Lung (tissue), 12 donors: Measurements from ENCODE around the gene KIF3B. TPM values are rescaled to one million over a fixed set of nuclear protein-coding genes. Genes with fewer than 3 reads are reported as not detected.

Experiments
- ATAC-seq: fragments of 200-7000 bp; cut with Tn5 transposase; one replicate; pipeline ENCODE4 v1.9.1; 2020; ENCODE audit warnings: moderate number of reproducible peaks; ENCODE audit not compliant: insufficient read depth, low FRiP score
- DNase-seq, 3 donors: peaks; one replicate each; pipeline ENCODE4 v3.0.0-alpha.2; 2013 to 2017
- H3K27ac ChIP-seq, 2 donors: one replicate each; pipeline ENCODE4 v1.5.1; 2013; ENCODE audit warnings: mild to moderate bottlenecking in 2 of 2, moderate library complexity in 2 of 2, control low read depth in 1 of 2, inconsistent platforms in 1 of 2, low read depth in 1 of 2, low read length in 1 of 2
- H3K27me3 ChIP-seq, 3 donors: one replicate each; pipeline ENCODE4 v1.5.1; 2013; ENCODE audit warnings: low read length in 2 of 3; ENCODE audit not compliant: control insufficient read depth in 3 of 3, insufficient read depth in 3 of 3
- H3K36me3 ChIP-seq, 4 donors: one replicate each; pipeline ENCODE4 v1.5.1; 2013; ENCODE audit warnings: low read length in 4 of 4, mild to moderate bottlenecking in 1 of 4, moderate library complexity in 1 of 4; ENCODE audit not compliant: control insufficient read depth in 4 of 4, insufficient read depth in 4 of 4
- H3K4me1 ChIP-seq, 5 donors: one replicate each; pipeline ENCODE4 v1.5.1; 2013; ENCODE audit warnings: low read length in 5 of 5, mild to moderate bottlenecking in 2 of 5, moderate library complexity in 1 of 5; ENCODE audit not compliant: control insufficient read depth in 5 of 5, insufficient read depth in 5 of 5
- H3K4me3 ChIP-seq: one replicate; pipeline ENCODE4 v1.5.1; 2013; ENCODE audit warnings: mild to moderate bottlenecking, control low read depth, moderate library complexity
- H3K9ac ChIP-seq, 2 donors: one replicate each; pipeline ENCODE4 v1.5.1; 2013; ENCODE audit warnings: low read length in 2 of 2, control low read depth in 1 of 2; ENCODE audit not compliant: insufficient read depth in 1 of 2
- H3K9me3 ChIP-seq, 4 donors: one replicate each; pipeline ENCODE4 v1.5.1; 2013; ENCODE audit warnings: low read length in 3 of 4, mild to moderate bottlenecking in 1 of 4, moderate library complexity in 1 of 4; ENCODE audit not compliant: control insufficient read depth in 4 of 4, insufficient read depth in 3 of 4
- CTCF ChIP-seq: IDR thresholded peaks from 2 replicates; pipeline ENCODE4 v1.5.1; 2012; ENCODE audit warnings: mild to moderate bottlenecking; ENCODE audit errors: control extremely low read depth, extremely low read depth
- WGBS, 2 donors: extraction: QIAGEN DNeasy Blood & Tissue Kit; methylation state at CpG; one replicate each; pipeline ENCODE4 v1.1.7; 2013; 5-methylcytosine and 5-hydroxymethylcytosine counted together
- polyA plus RNA-seq, 2 donors: library from polyadenylated mRNA; stranded (reverse); fragments of 200-250 nt; gene quantifications; one replicate each; pipeline ENCODE4 v1.2.1, GENCODE V29; 2013
- total RNA-seq, 2 donors: library from RNA; depleted of rRNA in 1 of 2; stranded (reverse); fragments of >200 nt in 1 of 2; gene quantifications; one replicate each; pipeline ENCODE4 v1.2.1, GENCODE V29; 2014 to 2021
- donor health status: control.
- donor health status: control.
- donor health status: Bipolar disorder and iron deficiency.
- donor health status: healthy.
- donor health status: DM: yes; HTN: yes; CAD: no.

KIF3B gene
- total and polyA plus RNA-seq, 4 donors, result 8.5 to 35.3 (median 23.2) TPM

- Histone ChIP-seq H3K27ac (no peak overlapping the region), H3K9ac (no peak overlapping the region), H3K27me3 (no peaks in the 10 kb centered on the region), H3K9me3 (no peaks in the 10 kb centered on the region), H3K4me3 (no peak overlapping the region), H3K4me1 (no peaks in the 10 kb centered on the region), H3K36me3 (peaks cover 0 to 20% (median 9%) of the 10 kb centered on the region in 4 donors)
- ATAC-seq (no peak), DNase-seq (no peak)
- 78 to 80% methylated on average over 9 of the region's 9 CpGs for WGBS, 2 donors
- no peak for TF ChIP-seq CTCF
These were observed 38.7 kb upstream of the KIF3B start for GRCh38 chr20:32238483-32239425.

DNA sequence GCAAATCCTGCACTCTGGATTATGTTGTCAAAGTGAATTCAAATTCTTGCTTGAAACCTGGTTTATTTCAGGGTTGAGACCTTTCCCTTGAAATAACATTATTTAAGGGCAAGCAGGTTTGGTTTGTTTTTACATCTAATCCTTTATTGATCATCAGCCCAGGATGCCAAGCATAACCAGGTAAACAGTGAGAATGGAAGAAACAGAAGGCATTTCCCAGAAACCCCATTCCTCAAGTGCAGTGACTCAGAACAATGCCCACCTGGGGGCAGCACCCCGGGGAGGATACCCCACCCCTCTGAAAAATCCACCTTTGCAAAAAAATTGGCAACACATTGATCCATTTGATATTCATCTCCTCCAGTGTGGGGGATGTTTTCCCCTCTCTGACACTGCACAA is 37.2 kb upstream of the KIF3B start:
- Histone ChIP-seq H3K9me3 (no peaks in the 10 kb centered on the region), H3K4me1 (no peaks in the 10 kb centered on the region), H3K27me3 (no peaks in the 10 kb centered on the region), H3K4me3 (no peak overlapping the region), H3K27ac (no peak overlapping the region), H3K36me3 (peaks cover 0 to 9% (median 4%) of the 10 kb centered on the region in 4 donors), H3K9ac (no peak overlapping the region)
- no peak for ATAC-seq
- no peak for DNase-seq
- TF ChIP-seq CTCF, result no peak
- 8 to 22% methylated on average over 1 of the region's 1 CpG for WGBS, 2 donors

GRCh38 chr20:32241807-32242206 is 35.6 kb upstream of the KIF3B start:
- DNase-seq, result no peak
- H3K27ac ChIP-seq, result no peak overlapping the region
- no peak overlapping the region for H3K4me3 ChIP-seq
- no peaks in the 10 kb centered on the region for H3K9me3 ChIP-seq
- 89% methylated on average over 4 of the region's 4 CpGs for WGBS, 2 donors
- no peaks in the 10 kb centered on the region for H3K4me1 ChIP-seq
- no peak overlapping the region for H3K9ac ChIP-seq
- no peak for TF ChIP-seq CTCF
- H3K27me3 ChIP-seq, result no peaks in the 10 kb centered on the region
- no peak for ATAC-seq
- H3K36me3 ChIP-seq, result peaks cover 0 to under 1% (median 0%) of the 10 kb centered on the region in 4 donors
